Esophagus muscularis mucosa (tissue), 3 donors: ENCODE results near the gene MTOR.

Source experiments
- POLR2A ChIP-seq: fragments of 450-650 bp; IDR thresholded peaks from one replicate; pipeline ENCODE4 v1.6.1; 2017; ENCODE audit warnings: antibody characterized with exemption, moderate library complexity, mild to moderate bottlenecking, low read depth
- POLR2AphosphoS5 ChIP-seq, 2 donors: sonication (generic); formaldehyde crosslinking; IDR thresholded peaks; one replicate each; pipeline ENCODE4 v1.6.1; 2017; ENCODE audit warnings: antibody characterized with exemption in 2 of 2
- TF ChIP-seq, protein P1 (sequence below), 3 experiments: fragments of 200-600 bp in 2 of 3; fragments of 450-650 bp in 1 of 3; sonication (generic) in 2 of 3; IDR thresholded peaks; one replicate each; pipeline ENCODE4 v1.5.1; 2017 to 2019; ENCODE audit warnings: antibody characterized with exemption in 3 of 3, mild to moderate bottlenecking in 2 of 3, moderate library complexity in 1 of 3

DNA sequence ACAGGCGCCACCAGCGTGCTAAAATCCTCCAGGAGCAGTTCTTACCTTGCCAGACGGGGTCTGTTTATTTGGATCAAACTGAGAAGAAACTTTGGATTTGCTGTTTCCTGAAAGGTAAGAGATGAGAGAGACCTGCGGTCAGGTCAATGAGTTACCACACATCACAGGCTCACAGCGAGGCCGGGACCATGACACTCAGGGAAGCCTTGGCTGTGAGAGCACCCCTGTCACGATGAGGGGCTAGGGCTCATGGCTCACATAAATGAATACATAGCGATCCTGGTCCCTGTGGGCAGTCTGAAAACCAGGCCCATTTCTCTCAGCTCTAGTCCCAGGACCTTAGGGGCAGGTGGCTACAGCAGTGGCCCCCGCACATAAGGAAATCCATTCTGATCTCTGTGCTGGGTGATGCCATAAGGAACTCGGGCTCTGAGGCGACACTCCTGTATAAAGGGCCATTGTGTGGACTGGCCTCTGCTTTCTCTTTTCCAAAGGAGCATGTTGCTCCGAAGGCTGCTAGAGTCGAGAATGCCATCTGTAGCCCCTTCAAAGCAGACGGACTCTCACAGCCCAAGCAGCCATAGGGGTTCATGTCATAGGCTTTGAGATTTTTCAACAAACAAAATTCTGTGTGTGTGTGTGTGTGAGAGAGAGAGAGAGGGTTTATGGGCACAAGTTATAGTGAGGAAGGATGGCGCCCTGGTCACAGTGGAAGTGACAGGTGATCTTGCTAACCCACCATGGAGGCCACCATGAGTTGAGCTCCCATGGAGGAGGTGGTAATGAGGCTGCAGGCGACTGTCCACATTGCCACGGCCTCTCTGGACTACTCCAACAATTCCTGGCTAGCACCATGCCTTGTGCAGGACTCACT lies 193.5 kb downstream of the MTOR start:
- TF ChIP-seq, protein P1, sequence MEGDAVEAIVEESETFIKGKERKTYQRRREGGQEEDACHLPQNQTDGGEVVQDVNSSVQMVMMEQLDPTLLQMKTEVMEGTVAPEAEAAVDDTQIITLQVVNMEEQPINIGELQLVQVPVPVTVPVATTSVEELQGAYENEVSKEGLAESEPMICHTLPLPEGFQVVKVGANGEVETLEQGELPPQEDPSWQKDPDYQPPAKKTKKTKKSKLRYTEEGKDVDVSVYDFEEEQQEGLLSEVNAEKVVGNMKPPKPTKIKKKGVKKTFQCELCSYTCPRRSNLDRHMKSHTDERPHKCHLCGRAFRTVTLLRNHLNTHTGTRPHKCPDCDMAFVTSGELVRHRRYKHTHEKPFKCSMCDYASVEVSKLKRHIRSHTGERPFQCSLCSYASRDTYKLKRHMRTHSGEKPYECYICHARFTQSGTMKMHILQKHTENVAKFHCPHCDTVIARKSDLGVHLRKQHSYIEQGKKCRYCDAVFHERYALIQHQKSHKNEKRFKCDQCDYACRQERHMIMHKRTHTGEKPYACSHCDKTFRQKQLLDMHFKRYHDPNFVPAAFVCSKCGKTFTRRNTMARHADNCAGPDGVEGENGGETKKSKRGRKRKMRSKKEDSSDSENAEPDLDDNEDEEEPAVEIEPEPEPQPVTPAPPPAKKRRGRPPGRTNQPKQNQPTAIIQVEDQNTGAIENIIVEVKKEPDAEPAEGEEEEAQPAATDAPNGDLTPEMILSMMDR (IDR thresholded peaks at IDR 0.05), result no peak
- no peak for TF ChIP-seq POLR2A
- TF ChIP-seq POLR2AphosphoS5 (IDR thresholded peaks at IDR 0.05), result no peak
